AG04450 (cell line): ENCODE results near the gene VDR. TPM values are rescaled to one million over a fixed set of nuclear protein-coding genes. Genes with fewer than 3 reads are reported as not detected.
"Not testable (repeated sequence)": the region's sequence is repeated elsewhere in the genome, so short reads cannot be mapped to it uniquely, and the experiment has no call there.

Experiments
- CTCF ChIA-PET: fragments of 300-600, 350-600 bp; formaldehyde crosslinking; extraction: SDS; loops from one replicate; lab custom pipeline; 2022; ENCODE audit warnings: antibody characterized with exemption, inconsistent platforms; lab: Charles Lee
- POLR2A ChIA-PET: fragments of 350-600 bp; formaldehyde crosslinking; extraction: SDS; loops from one replicate; lab custom pipeline; 2021; ENCODE audit warnings: antibody characterized with exemption, inconsistent platforms; lab: Yijun Ruan, JAX
- DNase-seq: peaks from one replicate; pipeline ENCODE4 v3.0.0-alpha.2; 2011; ENCODE audit warnings: low read depth, low spot score
- H3K27ac ChIP-seq: one replicate; pipeline ENCODE4 v1.5.1; 2012; ENCODE audit warnings: low read depth, low read length, control low read depth
- H3K27me3 ChIP-seq: one replicate; pipeline ENCODE4 v1.6.0; 2012; ENCODE audit warnings: low read length; ENCODE audit not compliant: control insufficient read depth, insufficient read depth
- H3K4me3 ChIP-seq: 2 replicates; pipeline ENCODE4 v1.5.1; 2011; ENCODE audit warnings: mild to moderate bottlenecking, low read depth, low read length, control low read depth
- H3K9me3 ChIP-seq: 2 replicates; pipeline ENCODE4 v1.5.1; 2012; ENCODE audit warnings: low read length; ENCODE audit not compliant: control insufficient read depth, insufficient read depth
- polyA plus RNA-seq: library from polyadenylated mRNA; depleted of rRNA; stranded (reverse); fragments of >200 nt; gene quantifications from 2 replicates; pipeline ENCODE4 v1.2.3, GENCODE V29; 2011
- TF ChIP-seq, protein P1 (sequence below): IDR thresholded peaks from 2 replicates; pipeline ENCODE4 v1.5.1; 2011; ENCODE audit warnings: low read depth, low read length, control low read depth, inconsistent platforms

VDR gene
- polyA plus RNA-seq, 1 experiment, result 11.9 TPM

DNA sequence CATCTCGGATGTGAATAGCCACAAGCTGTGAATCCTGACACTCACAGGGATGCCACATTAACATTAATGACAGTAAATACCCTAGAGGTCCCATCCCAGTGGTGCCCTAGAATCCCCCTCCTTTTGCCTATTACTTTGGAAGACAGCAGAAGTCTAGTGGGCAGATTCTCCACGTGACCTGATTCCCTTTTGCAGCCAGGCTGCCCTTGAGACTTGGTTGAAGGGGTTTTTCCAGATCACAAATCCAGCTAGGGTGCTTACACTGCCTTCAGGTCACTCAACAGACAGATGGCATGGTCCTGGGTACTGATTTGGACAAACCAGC is 93.8 kb downstream of the VDR start:
- H3K4me3 ChIP-seq, result no peak overlapping the region
- POLR2A ChIA-PET, result interaction anchor here (0.8 kb wide), 1 partner anchor 10 kb away, joined by 3 read pairs; no protein-coding TSS in a partner anchor
- H3K27ac ChIP-seq, result peak overlapping the region; percentile 58

DNA sequence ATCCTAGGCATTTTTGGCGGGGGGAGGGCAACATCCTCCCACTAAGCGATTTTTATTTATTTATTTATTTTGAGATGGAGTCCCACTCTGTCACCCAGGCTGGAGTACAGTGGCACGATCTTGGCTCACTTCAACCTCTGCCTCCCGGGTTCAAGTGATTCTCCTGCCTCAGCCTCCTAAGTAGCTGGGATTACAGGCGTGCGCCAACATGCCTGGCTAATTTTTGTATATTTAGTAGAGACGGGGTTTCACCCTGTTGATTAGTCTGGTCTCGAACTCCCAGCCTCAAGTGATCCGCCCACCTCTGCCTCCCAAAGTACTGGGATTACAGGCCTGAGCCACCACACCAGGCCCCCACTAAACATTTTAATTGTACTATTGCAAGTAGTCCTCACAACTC is 95.3 kb downstream of the VDR start:
- H3K27ac ChIP-seq, H3K9me3 ChIP-seq: not testable (repeated sequence)

More for the DNA sequence above, 93.8 kb downstream of the VDR start:
- TF ChIP-seq, protein P1, sequence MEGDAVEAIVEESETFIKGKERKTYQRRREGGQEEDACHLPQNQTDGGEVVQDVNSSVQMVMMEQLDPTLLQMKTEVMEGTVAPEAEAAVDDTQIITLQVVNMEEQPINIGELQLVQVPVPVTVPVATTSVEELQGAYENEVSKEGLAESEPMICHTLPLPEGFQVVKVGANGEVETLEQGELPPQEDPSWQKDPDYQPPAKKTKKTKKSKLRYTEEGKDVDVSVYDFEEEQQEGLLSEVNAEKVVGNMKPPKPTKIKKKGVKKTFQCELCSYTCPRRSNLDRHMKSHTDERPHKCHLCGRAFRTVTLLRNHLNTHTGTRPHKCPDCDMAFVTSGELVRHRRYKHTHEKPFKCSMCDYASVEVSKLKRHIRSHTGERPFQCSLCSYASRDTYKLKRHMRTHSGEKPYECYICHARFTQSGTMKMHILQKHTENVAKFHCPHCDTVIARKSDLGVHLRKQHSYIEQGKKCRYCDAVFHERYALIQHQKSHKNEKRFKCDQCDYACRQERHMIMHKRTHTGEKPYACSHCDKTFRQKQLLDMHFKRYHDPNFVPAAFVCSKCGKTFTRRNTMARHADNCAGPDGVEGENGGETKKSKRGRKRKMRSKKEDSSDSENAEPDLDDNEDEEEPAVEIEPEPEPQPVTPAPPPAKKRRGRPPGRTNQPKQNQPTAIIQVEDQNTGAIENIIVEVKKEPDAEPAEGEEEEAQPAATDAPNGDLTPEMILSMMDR, result no peak
- Histone ChIP-seq H3K27me3 (no peaks in the 10 kb centered on the region), H3K9me3 (no peaks in the 10 kb centered on the region)
- DNase-seq, result no peak
- CTCF ChIA-PET, result interaction anchor here (1.1 to 1.3 kb wide), 2 partner anchors 27 to 96 kb away, joined by 4 to 12 read pairs; no protein-coding TSS in a partner anchor

DNA sequence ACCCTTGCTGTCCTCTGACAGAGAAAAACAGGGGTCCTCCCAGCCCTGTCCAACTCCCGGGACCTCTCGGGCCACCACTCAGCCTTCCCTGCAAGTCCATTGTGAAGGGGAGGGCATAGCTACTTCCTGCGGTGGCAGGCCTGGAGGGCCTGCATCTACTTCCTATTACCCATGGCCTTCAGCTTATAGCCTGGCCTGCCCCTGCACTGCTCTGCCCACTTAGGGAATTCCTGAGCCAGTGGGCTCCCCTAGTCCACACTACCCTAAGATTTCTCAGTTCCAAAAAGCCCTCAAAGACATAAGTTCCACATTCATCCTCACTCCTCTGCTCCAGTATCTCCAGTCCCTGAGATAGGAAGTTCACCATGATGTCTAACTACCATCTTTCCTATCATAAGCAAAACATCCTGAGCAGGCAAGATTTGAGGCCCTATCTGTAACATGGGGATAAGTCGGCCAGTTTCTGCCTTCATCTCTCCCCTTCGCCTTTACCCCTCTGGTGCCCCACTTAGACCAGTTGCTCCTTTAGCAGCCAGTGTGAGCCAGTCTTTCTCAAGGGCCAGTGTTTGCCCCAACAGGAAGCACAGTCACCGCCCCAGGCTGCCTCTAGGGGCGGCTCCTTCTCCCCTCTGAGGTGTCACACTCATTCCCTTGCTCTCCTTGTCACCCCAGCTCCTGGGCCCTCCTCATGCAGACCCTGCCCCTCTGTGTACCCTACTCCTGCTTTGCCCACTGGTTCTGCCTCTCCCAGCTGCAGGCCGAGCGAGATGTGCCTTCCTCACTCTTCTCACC is 96.0 kb downstream of the VDR start:
- H3K9me3 ChIP-seq, result no peaks in the 10 kb centered on the region
- H3K27ac ChIP-seq, result peak overlapping the region; percentile 68
- TF ChIP-seq, protein P1, result no peak
- no peak overlapping the region for H3K4me3 ChIP-seq
- DNase-seq, result no peak
- ChIA-PET CTCF (interaction anchor here (0.9 to 3.3 kb wide), 7 partner anchors 9 to 65 kb away, joined by 3 to 19 read pairs (median 3); partner anchors contain the start of gene SLC48A1), POLR2A (interaction anchor here (1.4 kb wide), 1 partner anchor 8 kb away, joined by 6 read pairs; no protein-coding TSS in a partner anchor)
- H3K27me3 ChIP-seq, result no peaks in the 10 kb centered on the region

More for the DNA sequence above, 95.3 kb downstream of the VDR start:
- not testable (repeated sequence) for H3K4me3 ChIP-seq, DNase-seq, H3K27me3 ChIP-seq
- ChIA-PET POLR2A (interaction anchor here (0.9 kb wide), 1 partner anchor 11 kb away, joined by 11 read pairs; no protein-coding TSS in a partner anchor), CTCF (interaction anchor here (1.3 to 2.3 kb wide), 2 partner anchors 8 to 29 kb away, joined by 9 to 12 read pairs; no protein-coding TSS in a partner anchor)

DNA sequence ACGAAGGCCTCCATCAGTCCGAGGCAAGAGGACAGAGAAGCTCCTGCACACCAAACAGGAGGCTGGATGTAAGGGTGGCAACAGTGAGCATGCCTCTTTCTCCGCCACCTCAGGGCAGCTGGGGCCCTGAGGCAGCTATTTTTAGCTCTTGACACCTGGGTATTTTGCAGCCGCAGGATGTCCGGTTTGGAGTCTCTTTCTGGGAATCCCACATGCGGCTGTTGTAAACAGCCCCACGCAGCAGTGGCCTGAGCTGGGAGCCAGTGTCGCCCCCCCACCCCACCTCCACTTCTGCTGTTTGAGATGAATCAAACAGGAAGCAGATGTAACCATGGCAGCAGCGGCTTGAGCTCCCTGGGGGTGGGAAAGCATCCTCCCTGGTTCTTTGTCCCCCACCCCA is 96.7 kb downstream of the VDR start:
- no peak overlapping the region for H3K4me3 ChIP-seq
- H3K27me3 ChIP-seq, result no peaks in the 10 kb centered on the region
- TF ChIP-seq, protein P1, result no peak
- H3K27ac ChIP-seq, result peak overlapping the region; percentile 68
- ChIA-PET POLR2A (interaction anchor here (0.6 to 1.4 kb wide), 2 partner anchors 9 to 13 kb away, joined by 4 to 6 read pairs; no protein-coding TSS in a partner anchor), CTCF (interaction anchor here (0.9 to 3.3 kb wide), 8 partner anchors 9 to 64 kb away, joined by 3 to 19 read pairs (median 3); partner anchors contain the start of gene SLC48A1)
- no peaks in the 10 kb centered on the region for H3K9me3 ChIP-seq
- no peak for DNase-seq

DNA sequence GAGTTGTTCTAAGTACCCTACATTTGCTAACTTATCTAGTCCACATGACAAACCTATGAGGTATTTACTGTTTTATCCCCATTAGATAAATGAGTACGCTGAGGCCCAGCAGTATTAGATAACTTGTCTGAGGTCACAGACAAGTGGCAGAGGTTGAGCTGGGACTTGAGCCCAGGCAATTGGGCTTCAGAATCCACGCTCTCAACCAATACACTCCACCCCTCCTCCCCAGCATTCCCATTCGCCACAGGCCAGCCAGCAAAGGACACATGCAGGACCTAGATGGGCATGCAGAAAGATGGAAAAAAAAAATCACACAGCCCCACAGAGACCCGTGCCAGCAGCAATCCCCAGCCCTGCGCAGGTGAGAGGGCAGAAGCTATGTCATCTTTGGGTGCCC is 97.5 kb downstream of the VDR start:
- POLR2A ChIA-PET, result interaction anchor here (1.4 kb wide), 1 partner anchor 10 kb away, joined by 6 read pairs; no protein-coding TSS in a partner anchor
- H3K27ac ChIP-seq, result no peak overlapping the region

More for the DNA sequence above, 97.5 kb downstream of the VDR start:
- CTCF ChIA-PET, result interaction anchor here (1.1 to 3.3 kb wide), 3 partner anchors 10 to 31 kb away, joined by 3 to 19 read pairs (median 9); no protein-coding TSS in a partner anchor
- H3K9me3 ChIP-seq, result no peaks in the 10 kb centered on the region
- TF ChIP-seq, protein P1, result no peak
- no peak for DNase-seq
- no peak overlapping the region for H3K4me3 ChIP-seq
- H3K27me3 ChIP-seq, result no peaks in the 10 kb centered on the region
